LNCAP (cell line): ENCODE results near the gene PLAGL1.

Experiments used
- TF ChIP-seq, protein P1 (sequence below): fragments of 450-650 bp; IDR thresholded peaks from 2 replicates; pipeline ENCODE4 v1.5.1; 2017; ENCODE audit warnings: mild to moderate bottlenecking

The PLAGL1 gene

DNA sequence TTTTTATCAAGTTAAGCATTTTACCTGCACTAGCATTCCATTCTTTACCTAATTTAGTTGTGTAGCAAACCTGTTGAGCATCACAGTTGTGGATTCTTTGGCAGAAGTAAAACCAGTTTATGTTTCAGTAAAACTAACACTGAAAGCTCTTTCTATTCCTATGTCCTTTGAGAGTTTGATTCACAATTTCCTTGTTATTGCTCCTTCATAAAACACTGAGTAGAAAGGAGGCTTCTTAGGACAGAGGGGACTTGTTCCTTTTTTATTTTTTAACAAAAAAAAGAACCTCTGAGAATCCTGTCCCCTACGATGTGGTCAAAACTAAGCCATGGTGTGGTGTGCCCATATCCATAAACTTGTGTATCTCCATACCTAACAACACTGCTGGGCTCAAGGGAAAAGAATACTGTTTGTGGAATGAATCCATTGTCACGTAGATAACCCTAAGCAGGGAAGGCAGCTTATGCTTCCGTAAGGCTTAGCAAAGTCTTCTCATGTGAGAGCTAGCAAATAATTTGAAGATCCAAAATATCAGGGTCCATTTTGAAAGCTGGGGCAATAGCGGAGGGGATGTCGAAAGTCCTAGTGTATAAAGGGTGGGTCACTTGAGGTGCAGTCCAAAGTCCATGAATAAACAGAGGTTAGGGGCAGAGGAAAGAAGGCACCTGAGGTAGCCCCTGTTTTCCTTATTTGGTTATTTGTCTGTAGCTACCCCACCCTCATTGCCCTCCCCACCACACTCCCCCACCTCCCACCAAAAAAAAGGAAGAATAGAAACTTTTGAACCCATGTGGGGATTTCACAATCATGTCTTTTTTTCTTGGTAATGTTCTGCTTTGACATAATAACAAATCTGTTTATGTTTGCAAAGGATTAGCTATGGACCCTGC lies 71.0 kb downstream of the PLAGL1 start:
- TF ChIP-seq, protein P1, sequence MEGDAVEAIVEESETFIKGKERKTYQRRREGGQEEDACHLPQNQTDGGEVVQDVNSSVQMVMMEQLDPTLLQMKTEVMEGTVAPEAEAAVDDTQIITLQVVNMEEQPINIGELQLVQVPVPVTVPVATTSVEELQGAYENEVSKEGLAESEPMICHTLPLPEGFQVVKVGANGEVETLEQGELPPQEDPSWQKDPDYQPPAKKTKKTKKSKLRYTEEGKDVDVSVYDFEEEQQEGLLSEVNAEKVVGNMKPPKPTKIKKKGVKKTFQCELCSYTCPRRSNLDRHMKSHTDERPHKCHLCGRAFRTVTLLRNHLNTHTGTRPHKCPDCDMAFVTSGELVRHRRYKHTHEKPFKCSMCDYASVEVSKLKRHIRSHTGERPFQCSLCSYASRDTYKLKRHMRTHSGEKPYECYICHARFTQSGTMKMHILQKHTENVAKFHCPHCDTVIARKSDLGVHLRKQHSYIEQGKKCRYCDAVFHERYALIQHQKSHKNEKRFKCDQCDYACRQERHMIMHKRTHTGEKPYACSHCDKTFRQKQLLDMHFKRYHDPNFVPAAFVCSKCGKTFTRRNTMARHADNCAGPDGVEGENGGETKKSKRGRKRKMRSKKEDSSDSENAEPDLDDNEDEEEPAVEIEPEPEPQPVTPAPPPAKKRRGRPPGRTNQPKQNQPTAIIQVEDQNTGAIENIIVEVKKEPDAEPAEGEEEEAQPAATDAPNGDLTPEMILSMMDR, result no peak

DNA sequence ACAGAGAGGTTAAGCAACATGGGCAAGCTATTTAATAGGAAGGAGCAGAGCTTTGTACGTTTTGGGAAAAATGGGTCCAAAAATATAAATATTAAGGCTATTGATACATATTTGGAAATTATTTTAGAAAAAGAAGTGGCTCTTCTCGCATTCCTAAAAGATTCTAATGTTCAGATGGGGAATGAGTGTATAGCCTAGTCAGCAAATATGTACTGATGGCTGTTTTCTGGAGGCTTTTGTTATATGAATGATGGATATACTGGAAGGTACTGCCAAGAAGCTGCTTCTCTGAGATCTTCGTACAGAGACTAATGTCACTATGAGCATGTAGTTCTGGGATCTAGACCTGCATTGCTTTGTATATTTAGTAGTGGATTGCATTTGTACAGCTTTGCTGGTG lies 71.7 kb downstream of the PLAGL1 start:
- TF ChIP-seq, protein P1, result no peak

DNA sequence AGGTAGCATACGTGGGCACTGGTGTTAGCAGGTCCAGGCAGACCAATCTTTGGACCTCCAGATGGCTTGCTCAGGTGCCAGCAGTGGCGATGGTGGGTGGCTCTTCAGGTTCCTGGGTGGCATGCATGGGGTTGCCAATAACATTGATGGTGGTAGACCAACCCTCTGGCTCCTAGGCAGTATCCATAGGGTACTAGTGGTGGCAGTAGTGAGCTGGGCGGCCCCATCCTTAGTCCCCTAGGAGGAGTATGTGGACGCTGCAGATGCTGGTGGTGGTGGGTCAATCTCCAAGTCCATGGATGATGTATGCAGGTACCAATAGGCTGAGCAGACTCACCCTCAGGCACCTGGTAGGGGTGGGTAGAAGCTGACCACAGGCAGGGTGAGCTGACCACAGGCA lies 73.2 kb downstream of the PLAGL1 start:
- TF ChIP-seq, protein P1, result no peak

DNA sequence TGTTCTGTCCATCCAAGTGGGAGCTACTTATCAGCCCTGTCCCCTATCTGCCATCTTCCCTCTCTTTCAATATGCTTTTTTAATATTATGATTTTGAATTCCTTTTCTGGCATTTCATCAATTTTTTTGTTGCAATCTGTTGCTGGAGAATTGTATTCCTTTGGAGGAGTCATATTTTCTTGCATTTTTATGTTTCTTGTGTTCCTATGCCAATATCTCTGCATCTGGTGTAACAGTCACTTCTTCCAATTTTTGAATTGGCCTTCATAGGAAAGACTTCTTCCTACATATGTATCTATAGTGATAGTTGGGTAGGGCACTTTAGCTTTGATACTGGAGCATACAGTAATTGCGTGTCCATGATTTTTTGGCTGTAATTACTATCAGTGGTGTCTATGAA lies 73.7 kb downstream of the PLAGL1 start:
- TF ChIP-seq, protein P1, result no peak

DNA sequence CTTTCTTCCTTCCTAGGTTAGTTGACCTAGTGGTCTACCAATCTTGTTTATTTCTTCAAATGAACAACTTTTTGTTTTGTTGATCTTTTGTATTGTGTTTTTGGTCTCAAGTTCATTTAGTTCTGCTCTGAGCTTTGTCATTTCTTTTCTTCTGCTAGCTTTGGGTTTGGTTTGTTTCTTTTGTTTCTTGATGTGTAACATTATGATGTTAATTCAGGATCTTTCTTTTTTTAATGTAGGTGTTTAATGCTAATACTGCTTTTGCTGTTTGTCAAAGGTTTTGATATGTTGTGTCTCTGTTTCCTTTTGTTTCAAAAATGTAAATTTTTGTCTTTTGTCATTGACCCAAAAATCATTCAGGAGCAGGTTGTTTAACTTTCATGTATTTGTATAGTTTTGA lies 78.1 kb downstream of the PLAGL1 start:
- TF ChIP-seq, protein P1, result no peak

DNA sequence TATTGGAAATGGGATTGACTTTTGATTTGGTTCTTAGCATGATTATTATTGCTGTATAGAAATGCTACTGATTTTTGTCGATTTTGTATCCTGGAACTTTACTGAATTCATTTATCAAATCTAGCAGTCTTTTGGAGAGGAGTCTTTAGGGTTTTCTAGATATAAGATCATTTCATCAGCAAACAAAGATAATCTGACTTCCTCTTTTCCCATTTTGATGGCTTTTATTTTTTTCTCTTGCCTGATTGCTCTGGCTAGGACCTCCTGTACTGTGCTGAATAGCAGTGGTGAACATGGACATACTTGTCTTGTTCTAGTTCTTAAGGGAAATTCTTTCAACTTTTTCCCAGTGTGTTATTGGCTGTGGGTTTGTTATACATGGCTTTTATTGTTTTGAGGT lies 79.2 kb downstream of the PLAGL1 start:
- TF ChIP-seq, protein P1, result no peak

DNA sequence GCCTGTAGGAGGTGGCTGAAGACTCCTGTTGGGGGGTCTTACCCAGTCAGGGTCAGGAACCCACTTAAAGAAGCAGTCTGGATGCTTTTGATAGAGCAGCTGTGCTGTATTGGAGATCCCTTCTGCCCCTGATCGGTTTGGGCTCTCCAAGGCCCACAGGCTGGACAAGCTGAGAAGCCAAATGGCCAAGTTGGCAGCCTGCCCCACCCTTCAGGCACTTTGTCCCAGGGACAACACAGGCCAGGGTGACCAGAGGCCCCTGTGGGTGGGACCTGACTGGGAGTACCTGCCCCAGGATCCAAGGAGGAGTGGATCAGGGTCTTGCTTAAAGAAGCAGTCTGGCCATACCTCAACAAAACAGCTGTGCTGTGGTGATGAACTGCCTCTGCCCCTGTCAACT lies 95.4 kb downstream of the PLAGL1 start:
- TF ChIP-seq, protein P1, result no peak

DNA sequence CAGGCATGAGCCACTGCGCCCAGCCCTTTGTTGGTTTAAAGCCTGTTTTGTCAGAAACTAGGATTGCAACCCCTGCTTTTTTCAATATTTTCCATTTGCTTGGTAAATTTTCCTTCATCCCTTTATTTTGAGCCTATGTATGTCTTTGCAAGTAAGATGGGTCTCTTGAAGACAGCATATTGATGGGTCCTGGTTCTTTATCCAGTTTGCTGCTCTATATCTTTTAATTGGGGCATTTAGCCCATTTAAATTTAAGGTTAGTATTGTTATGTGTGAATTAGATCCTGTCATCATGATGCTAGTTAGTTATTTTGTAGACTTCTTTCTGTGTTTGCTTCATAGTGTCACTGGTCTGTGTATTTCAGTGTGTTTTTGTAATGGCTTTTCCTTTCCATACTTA lies 97.0 kb downstream of the PLAGL1 start:
- TF ChIP-seq, protein P1, result no peak
